GM19455 (cell line): ENCODE measurements around the gene NSG1.

Experiments used
- ATAC-seq: cut with Tn5 transposase; IDR thresholded peaks from one replicate; pipeline ENCODE4 v1.9.1; 2021; ENCODE audit not compliant: unreplicated experiment

NSG1 gene

DNA sequence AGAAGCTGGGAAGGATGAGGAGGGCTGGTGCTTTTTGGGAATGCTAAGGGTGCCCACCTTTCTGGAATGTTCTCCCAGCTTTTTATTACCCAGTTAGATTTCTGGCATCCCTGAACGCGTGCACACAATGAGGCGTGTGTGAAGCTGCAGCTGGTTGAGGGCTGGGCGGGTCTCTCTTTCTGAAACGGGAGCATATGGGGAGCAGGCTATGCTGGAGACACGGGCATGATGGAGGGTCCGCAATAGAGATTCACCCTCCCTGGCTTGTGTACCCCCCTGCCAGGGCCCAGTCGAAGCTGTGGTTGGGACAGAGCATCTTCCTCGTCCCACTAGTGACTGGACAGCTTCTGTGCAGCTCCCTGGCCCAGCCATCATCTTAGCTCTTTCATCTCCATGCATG, 8.5 kb downstream of the NSG1 start:
- no peak for ATAC-seq

DNA sequence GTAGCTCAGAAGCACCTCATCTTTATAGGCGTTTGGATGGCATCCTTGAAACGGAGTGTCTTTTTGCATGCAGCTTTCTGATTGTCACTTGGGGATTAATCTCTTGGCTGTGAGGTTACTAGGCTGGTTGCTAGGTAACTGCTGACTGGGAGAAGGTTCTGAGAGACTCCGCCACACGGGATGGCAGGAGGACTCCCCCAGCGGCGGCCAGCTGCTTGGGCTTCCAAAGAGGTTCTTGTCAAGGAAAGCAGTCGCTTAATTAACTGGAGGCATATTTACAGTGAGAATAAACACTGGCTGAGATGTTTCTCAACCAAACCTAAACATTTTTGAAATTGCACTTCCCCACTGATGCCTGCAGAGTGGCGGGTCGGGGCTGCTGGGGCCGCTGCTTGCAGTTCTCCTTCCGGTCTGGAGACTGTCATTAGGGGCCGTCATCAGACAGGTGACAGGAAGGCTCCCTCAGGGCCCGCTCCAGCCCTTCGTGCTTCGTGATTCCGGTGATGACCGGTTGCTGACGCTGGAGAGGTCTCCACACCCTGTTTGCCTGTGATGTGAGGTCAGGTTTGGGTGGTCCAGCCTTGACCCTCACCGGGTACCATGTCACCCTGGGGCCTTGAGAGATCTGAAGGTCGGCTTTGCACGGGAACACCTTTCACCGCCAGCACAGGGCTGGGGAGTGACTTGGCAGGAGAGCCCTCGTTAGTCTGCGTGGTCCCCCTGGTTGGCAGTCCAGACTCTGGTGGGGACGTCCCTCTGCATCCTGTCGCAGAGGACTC, 9.1 kb downstream of the NSG1 start:
- peak; percentile 90 for ATAC-seq

DNA sequence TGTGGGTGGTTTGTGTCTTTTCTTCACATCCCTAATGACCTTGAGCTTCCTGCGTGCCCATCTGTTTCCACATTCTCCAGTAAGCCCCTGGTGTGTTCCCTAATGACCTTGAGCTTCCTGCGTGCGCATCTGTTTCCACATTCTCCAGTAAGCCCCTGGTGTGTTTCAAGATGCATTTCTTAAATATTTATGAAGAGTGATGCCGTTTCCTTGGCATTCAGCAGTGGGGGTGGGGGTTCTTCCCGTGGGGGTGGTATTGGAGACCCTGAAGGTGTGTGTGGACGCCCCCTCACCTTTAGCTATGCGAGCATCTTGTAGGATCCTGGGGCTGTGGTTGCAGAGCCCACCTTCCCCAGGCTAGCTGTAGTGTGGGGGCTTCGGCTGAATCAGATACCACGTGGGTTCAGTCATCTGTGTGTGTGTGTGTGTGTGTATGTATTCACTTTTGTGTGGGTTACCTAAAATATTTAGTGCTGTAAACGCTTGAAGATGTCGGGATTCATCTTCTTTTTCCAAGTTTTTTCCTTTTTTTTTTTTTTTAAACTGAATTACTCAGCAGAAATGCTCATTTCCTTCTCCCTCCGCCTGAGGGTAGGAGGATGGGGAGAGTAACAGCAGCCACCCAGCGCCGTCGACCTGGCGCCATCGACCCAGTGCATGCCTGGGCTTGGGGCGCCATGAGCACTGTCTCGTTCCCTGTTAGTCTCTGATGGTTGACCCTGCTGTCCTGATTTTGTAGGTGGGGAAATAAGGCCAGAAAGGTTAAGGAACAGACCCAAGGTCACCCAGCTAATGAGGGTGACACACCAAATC, 9.9 kb downstream of the NSG1 start:
- no peak for ATAC-seq

DNA sequence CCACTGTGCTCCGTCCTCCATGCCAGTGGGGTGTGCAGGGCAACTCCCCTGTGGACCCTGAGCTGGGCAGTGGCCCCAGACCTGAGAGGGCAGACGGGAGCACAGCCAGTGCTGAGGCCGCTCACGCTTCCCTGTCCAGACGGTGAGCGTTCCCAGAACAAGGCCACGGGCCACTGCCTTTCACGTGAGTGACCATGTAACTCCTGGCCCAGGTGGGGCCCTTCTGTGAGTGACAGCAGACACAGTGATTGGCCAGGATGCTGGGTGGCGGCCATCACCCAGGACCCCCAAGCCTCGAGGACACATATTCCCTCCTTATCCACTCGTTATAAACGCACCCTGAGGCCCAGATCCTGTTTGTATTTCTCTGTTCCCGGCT, 10.5 kb downstream of the NSG1 start:
- ATAC-seq = no peak

DNA sequence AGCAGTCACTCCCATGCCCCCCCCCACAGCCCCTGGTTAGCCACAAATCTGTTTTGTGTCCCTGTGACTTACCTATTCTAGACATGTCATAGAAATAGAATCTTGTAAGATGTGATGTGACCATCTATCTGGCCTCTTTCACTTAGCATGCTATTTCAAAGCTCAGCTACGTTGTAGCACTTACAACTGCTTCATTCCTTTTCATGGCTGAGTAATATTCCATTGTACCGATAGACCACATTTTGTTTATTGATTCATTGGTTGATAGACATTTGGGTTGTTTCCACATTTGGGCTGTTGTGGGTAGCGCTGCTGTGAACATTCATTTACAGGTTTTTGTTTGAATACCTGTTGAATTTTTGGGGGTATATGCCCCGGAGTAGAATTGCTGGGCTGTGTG, 11.5 kb downstream of the NSG1 start:
- ATAC-seq = no peak

DNA sequence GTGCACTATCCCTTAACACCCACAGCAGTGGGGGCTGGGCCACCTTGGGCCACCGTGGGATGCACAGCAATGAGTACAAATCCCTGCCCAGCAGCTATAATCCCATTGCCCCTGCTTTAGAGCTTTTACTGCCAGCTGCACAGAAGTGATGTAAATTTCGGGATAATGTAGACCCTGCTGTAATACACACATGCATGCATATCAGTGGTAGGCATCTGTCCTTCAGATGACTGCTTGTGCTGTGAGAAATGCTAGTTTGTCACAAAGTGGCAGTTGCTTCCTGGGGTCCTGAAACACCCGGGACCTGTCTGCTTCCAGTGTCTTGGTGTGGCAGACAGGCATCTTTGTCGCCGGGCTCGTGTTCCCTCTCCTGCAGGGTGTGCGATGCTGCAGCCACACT, 14.1 kb downstream of the NSG1 start:
- no peak for ATAC-seq

DNA sequence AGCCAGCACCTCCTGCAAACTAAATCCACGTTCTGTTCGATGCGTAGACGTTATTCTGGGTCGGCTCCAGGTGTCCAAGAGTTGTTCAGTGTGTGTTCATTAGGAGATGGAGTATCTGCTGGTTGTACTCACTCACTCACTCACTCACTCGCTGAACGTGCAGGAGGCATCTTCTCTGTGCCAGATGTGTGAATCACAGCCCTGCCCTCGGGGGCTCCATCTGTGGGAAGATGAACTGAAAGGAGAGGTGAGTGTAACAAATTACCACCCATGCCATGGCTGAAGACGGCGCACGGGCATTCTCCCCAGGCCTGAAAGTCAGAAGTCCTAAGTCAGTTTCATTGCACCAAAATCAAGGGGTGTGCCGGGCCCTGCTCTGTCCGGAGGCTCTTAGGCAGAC, 16.1 kb downstream of the NSG1 start:
- ATAC-seq = no peak

DNA sequence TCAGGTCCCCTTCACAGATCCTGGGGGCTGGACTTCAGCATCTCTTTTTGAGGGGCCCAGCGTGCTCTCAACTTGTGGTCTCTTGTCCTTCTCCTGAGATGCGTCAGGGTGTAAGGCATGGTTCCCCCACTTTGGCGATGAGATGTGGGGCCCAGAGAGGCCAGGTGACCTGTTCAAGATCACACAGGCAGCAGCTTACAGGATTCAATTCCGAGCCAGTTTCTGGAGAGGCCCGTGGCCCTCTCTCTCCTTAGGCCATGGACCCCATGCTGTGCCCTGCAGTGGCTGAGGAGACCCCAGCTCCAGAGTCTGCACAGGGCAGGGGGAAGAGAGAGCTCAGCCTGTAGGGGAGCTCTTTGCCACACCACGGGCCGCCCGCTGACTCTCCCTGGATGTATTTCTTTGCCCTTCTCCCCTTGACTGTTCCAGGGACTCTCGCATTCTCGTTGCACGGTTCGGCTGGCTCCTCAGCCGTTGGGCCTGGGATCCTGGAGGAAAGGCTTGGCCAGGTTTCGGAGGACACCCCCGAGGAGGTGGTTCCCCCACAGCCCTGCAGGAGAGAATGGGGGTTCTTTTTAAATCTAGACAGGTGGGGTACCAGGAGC, 18.6 kb downstream of the NSG1 start:
- ATAC-seq = no peak

DNA sequence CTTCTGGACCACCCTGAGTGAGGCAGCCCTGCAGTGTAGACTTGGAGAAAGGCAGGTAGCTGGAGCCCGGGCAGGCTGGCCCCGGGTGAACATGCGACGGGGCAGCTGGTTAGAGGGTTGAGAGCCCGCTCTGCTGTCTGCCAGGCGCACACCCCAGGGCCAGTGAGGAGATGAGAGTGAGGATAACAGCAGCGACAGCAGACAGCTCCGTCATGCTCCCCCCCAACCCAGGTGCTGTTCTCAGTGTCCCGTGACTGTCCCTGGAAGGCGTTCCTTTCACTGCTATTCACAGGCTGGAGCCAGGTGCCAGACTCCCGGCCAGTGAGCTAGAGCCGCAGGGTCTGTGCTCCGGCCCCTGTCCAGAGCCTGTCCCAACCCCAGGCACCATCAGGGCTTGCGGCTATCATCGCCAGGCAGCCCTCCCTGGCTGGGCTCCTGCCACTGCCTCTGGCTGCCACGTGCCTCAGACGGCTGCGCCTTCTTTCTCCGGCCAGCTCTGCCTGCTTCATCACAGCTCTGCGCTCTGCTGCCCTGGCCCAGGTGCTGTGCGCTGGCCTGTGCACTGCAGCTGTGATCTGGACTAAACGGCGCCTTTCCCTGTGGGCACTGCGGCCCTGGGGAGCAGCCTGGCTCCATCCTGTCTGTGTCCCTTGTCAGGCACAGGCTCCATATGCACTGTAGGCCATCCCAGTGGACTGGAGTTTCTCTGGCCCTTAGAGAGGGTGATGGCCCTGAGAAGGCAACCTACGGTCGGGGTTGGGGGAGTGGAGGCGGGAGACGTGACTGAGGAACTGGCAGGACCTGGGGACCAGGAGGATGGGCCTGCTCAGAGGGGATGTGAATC, 19.8 kb downstream of the NSG1 start:
- ATAC-seq = no peak

DNA sequence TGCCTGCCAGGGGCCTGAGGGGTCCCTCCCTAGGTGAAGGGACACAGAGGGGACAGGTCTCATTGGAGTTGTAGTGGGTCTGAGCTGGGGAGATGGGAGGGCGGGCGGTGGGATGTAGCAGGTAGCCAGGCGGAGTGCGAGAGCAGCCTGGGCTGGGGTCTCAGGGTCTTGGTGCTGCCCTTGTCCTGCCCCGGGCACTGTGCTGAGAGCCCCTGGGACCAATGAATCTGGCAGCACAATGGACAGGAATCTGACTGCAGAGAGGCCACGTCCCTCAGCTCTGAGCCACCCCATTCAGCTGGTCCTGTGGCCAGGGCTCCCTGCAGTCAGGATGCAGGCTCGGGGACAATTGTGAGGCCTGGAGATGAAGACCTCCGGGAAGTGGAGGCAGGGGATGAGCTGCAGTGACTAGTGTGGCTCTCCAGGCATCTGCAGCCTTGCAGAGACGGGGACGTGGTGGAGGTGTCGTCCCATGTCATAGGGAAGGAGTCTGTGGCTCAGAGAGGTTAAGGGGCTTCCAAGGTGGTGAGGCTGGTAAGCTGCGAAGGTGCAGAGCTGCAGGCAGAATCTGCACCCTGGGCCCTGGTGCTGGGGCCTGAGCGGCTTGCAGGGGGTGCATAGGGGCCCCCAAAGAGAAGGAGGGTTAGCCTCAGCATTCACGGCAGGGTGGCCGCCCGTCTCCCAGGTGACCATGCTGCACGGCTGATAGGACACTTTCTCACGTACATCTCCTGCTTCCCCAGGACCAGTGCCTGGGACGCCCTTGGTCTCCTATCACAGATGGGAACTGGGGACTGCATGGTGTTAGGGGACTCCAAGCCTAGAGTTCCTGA, 20.6 kb downstream of the NSG1 start:
- no peak for ATAC-seq

DNA sequence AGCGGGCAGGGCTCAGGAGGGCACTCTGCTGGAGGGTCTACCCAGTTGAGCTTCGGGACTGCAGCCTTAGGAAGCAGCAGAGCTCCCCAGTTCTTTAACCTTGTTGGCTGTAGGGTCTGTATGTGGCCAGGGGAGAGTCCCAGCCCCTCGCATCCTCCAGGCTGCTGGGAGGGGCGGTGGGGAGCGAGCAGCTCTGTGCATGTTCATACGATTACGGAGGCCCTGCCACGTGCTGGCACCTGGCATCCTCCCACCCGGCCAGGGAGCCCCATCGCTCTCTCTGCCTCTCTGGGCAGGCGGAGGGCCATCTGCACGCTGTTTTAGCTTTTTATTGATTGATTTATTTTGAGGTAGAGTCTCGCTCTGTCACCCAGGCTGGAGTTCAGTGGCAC, 21.2 kb downstream of the NSG1 start:
- no peak for ATAC-seq

DNA sequence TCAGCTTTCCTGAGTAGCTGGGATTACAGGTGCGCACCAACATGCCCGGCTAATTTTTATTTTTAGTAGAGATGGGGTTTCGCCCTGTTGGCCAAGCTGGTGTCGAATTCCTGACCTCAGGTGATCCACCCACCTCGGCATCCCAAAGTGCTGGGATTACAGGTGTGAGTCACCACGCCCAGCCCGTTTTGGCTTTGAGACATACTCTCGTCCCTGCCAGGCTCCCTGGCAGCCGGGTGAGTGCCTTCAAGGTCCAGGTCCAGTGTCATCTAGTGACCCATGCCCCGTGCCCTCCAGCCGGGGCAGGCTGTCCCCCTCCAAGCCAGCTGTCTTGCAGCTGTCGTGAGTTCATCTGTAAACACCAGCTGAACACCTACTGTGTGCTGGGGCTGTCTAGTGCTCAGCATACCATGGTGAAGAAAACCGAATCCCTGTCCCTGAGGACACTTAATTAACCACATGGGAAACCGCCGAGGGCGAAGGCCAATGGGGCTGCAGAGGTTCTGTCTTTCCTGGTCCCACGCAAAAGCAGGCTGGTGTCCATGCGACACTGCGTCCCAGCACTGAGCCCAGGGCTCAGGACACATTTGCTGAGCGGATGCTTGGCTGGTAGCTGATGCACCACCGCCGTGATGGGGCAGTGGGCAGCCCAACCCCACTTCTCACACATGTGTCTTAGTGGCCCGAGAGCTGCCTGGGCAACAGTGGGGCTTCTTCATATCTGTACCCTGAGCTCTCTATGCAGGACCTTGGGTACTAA, 21.9 kb downstream of the NSG1 start:
- ATAC-seq = no peak

DNA sequence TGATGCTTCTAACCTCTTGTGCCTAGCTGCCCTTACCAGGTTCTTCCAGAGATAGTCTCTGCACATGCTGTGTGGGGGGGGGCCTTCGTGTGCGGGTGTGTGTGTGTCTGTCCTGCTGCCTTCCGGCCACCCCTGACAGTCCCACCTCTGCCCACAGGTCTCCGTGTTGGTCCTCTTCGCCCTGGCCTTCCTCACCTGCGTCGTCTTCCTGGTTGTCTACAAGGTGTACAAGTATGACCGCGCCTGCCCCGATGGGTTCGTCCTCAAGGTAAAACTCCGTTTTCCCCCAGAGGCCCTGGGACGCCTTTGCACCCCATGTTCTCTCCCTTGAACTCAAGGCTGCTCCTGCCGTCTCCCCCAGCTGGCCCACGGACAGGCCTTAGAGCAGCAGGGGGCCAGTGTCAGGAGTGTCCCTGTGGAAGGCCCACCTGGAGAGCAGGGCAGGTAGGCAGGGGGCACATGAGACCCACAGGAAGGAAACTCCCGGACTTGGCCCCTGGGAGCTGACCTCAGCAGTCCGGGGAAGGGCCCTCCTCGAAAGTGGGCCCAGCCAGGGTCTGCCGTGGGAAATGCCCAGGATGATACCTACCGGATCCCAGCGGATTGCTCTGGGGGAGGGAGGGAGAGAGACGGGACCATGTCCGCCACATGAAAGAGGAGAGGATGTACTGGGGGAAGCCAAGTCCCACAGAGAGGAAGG, 22.7 kb downstream of the NSG1 start:
- no peak for ATAC-seq

DNA sequence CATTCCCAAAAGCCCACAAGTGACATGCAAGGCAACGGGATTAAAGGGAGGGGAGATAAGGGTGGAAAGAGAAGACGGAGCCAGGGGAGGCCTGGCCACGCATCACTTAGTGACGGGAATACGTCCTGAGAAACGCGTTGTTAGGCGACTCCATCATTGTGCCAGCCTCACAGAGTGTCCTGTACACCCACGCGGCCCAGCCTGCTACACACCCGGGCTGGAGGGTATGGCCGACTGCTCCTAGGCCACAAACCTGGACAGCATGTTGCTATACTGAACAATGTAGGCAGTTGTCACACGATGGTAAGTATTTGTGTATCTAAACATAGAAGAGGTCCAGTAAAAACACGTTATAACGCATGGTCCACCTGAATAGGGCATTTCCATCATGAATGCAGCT, 23.4 kb downstream of the NSG1 start:
- ATAC-seq = no peak

DNA sequence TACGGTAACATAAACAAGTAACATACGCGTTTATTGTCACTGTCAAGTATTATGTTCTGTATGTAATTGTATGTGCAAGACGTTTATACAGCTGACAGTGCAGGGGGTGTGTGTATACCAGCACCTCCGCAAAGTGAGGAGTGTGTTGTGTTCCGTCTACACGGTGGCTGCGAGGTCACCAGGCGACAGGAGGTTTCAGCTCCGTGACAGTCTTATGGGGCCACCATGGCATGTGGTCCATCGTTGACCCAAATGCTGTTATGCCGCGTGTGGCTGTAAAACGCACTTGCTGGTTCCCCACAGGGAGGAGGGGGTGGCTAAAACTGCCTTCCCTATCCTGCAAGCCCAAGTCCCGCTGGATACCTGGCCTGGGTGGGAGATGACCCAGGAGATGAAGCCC, 25.0 kb downstream of the NSG1 start:
- no peak for ATAC-seq

DNA sequence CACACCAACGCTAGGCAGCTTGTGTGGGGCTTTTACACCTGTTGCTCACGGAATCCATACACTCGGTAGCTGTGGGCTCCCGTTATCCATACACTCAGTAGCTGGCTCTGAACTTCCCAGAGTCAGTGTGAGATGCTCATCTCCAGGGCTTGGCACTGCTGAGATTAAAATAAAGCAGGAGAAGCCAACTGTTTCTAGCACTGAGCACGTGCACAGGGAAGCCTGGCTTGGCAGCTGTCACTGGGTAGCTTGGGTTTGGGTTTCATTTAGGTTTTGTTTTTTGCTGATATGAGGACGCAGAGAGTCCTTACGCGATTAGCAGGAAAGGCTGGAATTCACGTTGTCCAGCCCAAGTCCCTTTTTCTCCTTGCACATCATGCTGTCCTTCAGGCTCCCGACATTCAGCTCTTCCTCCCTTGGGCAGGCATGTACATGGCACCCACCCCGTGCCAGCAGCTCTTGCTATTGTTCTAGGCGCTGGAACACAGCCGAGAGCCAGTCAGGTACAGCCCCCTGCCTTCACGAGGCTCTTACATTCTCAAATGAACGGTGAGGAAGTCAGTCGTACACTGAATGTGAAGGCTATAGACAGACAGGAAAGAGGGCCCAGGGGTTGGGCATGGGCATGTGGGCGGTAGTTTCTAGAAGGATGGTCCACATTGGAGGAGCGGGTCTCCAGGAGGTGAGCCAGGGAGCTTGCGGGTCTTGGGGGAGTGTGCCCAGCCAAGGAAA, 25.9 kb downstream of the NSG1 start:
- no peak for ATAC-seq

DNA sequence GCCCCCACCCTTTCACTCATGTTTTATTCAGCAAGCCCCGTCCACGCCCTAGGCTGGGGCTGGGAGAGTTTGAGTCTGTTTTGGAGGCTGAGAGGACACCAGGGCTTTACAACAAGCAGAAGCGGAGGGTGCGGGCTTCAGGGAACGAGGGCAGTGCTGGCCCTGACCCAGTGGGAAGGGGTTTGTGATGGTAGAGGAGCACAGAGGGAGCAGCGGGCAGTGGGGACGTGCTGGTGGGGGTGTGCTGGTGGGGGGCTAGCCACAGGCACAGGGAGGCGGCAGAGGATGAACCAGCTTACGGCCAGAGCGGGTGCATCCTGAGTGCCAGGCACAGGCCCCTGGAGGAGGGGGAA, 26.4 kb downstream of the NSG1 start:
- ATAC-seq = no peak

DNA sequence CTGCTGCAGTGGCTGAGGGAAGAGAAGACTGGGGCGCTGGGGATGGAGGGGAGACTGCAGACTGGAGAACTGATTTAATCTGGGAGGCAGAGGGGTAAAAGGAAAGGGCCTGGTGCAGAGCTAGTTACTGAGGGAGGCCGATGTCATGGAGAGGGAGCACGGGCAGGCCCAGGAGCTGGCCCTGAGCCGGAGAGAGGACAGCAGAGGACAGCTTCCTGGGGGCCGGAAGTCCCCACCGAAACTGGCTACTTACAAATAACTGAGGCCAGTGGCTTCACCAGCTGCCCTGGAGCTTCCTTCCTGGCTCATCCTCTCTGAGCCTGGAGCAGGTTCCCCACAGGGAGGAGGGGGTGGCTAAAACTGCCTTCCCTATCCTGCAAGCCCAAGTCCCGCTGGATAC, 26.9 kb downstream of the NSG1 start:
- ATAC-seq = no peak
